GM12878 (cell line): ENCODE measurements around the gene THSD4. TPM values are rescaled to one million over a fixed set of nuclear protein-coding genes. Genes with fewer than 3 reads are reported as not detected.

Experiments used
- ATAC-seq: fragments of 200-7000 bp; cut with Tn5 transposase; 3 replicates; pipeline ENCODE4 v1.9.1; 2020; ENCODE audit warnings: mild to moderate bottlenecking, moderate library complexity
- BruUV-seq: library from RNA; stranded (reverse); fragments of 400-500 nt; replicated peaks from 2 replicates; lab custom pipeline; 2021; lab: Mats Ljungman, UMichigan
- CTCF ChIA-PET: fragments of 300-600 bp; sonication (Branson Sonifier 250); formaldehyde crosslinking; extraction: SDS; loops from one replicate; lab custom pipeline; 2021; ENCODE audit warnings: inconsistent platforms; lab: Yijun Ruan, JAX
- POLR2A ChIA-PET: fragments of 350-600 bp; formaldehyde crosslinking; extraction: SDS; loops from one replicate; lab custom pipeline; 2021; ENCODE audit warnings: inconsistent platforms; lab: Charles Lee
- RAD21 ChIA-PET: fragments of 300-600 bp; sonication (Branson Sonifier 250); formaldehyde crosslinking; loops from one replicate; lab custom pipeline; 2023; ENCODE audit warnings: antibody characterized with exemption; ENCODE audit not compliant: unreplicated experiment; lab: Charles Lee
- SMC1A ChIA-PET: fragments of 300-600 bp; sonication (Branson Sonifier 250); formaldehyde crosslinking; loops from one replicate; lab custom pipeline; 2023; ENCODE audit not compliant: unreplicated experiment, uncharacterized antibody; lab: Charles Lee
- DNase-seq: peaks from one replicate; pipeline ENCODE4 v3.0.0-alpha.2; 2011; ENCODE audit warnings: low read depth, low spot score
- FAIRE-seq: peaks from 3 replicates; lab custom pipeline; 2011; peaks lifted over from hg19 to GRCh38; lab: Jason Lieb, UNC
- H2AFZ ChIP-seq: 2 replicates; pipeline ENCODE4 v1.6.0; 2011; ENCODE audit warnings: low read depth, low read length, control low read depth; ENCODE audit not compliant: control insufficient read depth
- H3K27ac ChIP-seq: 2 replicates; pipeline ENCODE4 v1.5.1; 2011; ENCODE audit warnings: control low read depth; ENCODE audit not compliant: control insufficient read depth, insufficient read depth
- H3K27me3 ChIP-seq, 2 experiments: replicated peaks in 1 of 2; 2 replicates each; pipeline versions ENCODE4 v1.6.0 to v1.6.1; 2011; ENCODE audit warnings: low read length in 1 of 2; ENCODE audit not compliant: control insufficient read depth in 2 of 2, insufficient read depth in 2 of 2
- H3K36me3 ChIP-seq, 2 experiments: 2 replicates each; pipeline ENCODE4 v1.5.1; 2011; ENCODE audit warnings: low read length in 1 of 2; ENCODE audit not compliant: control insufficient read depth in 2 of 2, insufficient read depth in 2 of 2
- H3K4me1 ChIP-seq: 2 replicates; pipeline ENCODE4 v1.6.1; 2011; ENCODE audit warnings: mild to moderate bottlenecking, low read length, moderate library complexity, mixed read lengths; ENCODE audit not compliant: control insufficient read depth, insufficient read depth
- H3K4me2 ChIP-seq: 2 replicates; pipeline ENCODE4 v1.6.0; 2011; ENCODE audit warnings: control low read depth; ENCODE audit not compliant: control insufficient read depth, insufficient read depth
- H3K4me3 ChIP-seq: fragments of 200-600 bp; sonication (generic); 2 replicates; pipeline ENCODE4 v1.5.1; 2016
- H3K79me2 ChIP-seq: 2 replicates; pipeline ENCODE4 v1.6.0; 2011; ENCODE audit warnings: low read length; ENCODE audit not compliant: control insufficient read depth, insufficient read depth
- H3K9ac ChIP-seq: 2 replicates; pipeline ENCODE4 v1.8.0; 2011; ENCODE audit warnings: low read length, control low read depth, mixed read lengths; ENCODE audit not compliant: control insufficient read depth, insufficient read depth
- H3K9me3 ChIP-seq: replicated peaks from 3 replicates; pipeline ENCODE4 v1.5.1; 2011; ENCODE audit warnings: mild to moderate bottlenecking, low read length; ENCODE audit not compliant: control insufficient read depth, insufficient read depth
- H4K20me1 ChIP-seq: 2 replicates; pipeline ENCODE4 v1.6.0; 2011; ENCODE audit not compliant: control insufficient read depth, insufficient read depth
- DPF2 ChIP-seq: fragments of 450-650 bp; IDR thresholded peaks from 2 replicates; pipeline ENCODE4 v1.6.1; 2017; ENCODE audit warnings: mild to moderate bottlenecking
- MEF2B ChIP-seq: fragments of 450-650 bp; IDR thresholded peaks from 2 replicates; pipeline ENCODE4 v1.6.1; 2018; ENCODE audit warnings: mild to moderate bottlenecking, moderate library complexity; ENCODE audit not compliant: partially characterized antibody, poor library complexity, severe bottlenecking
- NFXL1 ChIP-seq: fragments of 450-650 bp; IDR thresholded peaks from 2 replicates; pipeline ENCODE4 v1.6.1; 2017; ENCODE audit warnings: antibody characterized with exemption, mild to moderate bottlenecking, borderline replicate concordance
- SREBF2 ChIP-seq: IDR thresholded peaks from 2 replicates; pipeline ENCODE4 v1.6.1; 2012; ENCODE audit warnings: mild to moderate bottlenecking, low read length
- WRNIP1 ChIP-seq: IDR thresholded peaks from 2 replicates; pipeline ENCODE4 v1.6.1; 2011; ENCODE audit warnings: low read depth, low read length, improper control_type of control experiment, borderline replicate concordance
- WGBS: methylation state at CpG from one replicate; pipeline ENCODE4 v1.1.6; 2016; ENCODE audit warnings: low lambda C conversion rate; ENCODE audit not compliant: insufficient replicate concordance, insufficient coverage; ENCODE audit errors: missing lambda C conversion rate; 5-methylcytosine and 5-hydroxymethylcytosine counted together
- in situ Hi-C: fragments of 300-500 bp; cut with MboI; formaldehyde crosslinking; loops from 9 replicates; pipeline ENCODE4 v1.14.3; 2018; ENCODE audit warnings: mixed read lengths
- intact Hi-C: fragments of 100-400 bp; cut with micrococcal nuclease; formaldehyde crosslinking; loops from one replicate; pipeline ENCODE4 v1.14.2; 2022; ENCODE audit not compliant: unreplicated experiment
- polyA plus RNA-seq, 11 experiments: library from polyadenylated mRNA; depleted of rRNA in 4 of 11; unstranded in 6 of 11; stranded (reverse) in 5 of 11; fragments of >200 nt; fragmentation: Nextera tagmentation in 4 of 11; fragmentation: Illumina TruSeq in 1 of 11; extraction: Ambion mirVana in 4 of 11; extraction: Trizol in 1 of 11; gene quantifications; 1 replicate in 1 of 11; 2 replicates in 10 of 11; pipeline versions ENCODE4 v1.2.1 to v1.2.3, GENCODE V29; 2011 to 2016; ENCODE audit warnings: inconsistent platforms in 2 of 11, missing spikeins in 2 of 11, low read depth in 1 of 11
- total RNA-seq, 4 experiments: library from RNA; depleted of rRNA in 3 of 4; stranded (reverse); fragments of >200 nt in 3 of 4; fragmentation: Illumina TruSeq in 1 of 4; extraction: Trizol in 1 of 4; gene quantifications; 2 replicates each; pipeline versions ENCODE4 v1.2.1 to v1.2.3, GENCODE V29; 2013 to 2021
- TF ChIP-seq, protein P1 (sequence below): IDR thresholded peaks from 2 replicates; pipeline ENCODE4 v1.6.1; 2011; ENCODE audit warnings: mild to moderate bottlenecking, low read depth, low read length, moderate library complexity; ENCODE audit not compliant: insufficient replicate concordance
- TF ChIP-seq, protein P2 (sequence below): IDR thresholded peaks from 2 replicates; pipeline ENCODE4 v1.6.1; 2012; ENCODE audit warnings: low read depth, low read length, improper control_type of control experiment

THSD4 gene
- total and polyA plus RNA-seq, 10 of the 15 experiments (the other 5 are each of a cell fraction or from before 2014, with no cell fraction given) = 0.04 to 0.13 (median 0.05) TPM; not detected in 7

- BruUV-seq = no TSS peak
- Histone ChIP-seq H4K20me1 (no peaks in the 10 kb centered on the region), H3K4me1 (no peaks in the 10 kb centered on the region), H3K9me3 (no peaks in the 10 kb centered on the region), H3K4me2 (no peak overlapping the region), H3K36me3 (no peaks in the 10 kb centered on the region), H3K9ac (no peak overlapping the region), H3K4me3 (no peak overlapping the region), H3K27ac (no peak overlapping the region), H3K79me2 (no peaks in the 10 kb centered on the region)
- POLR2A ChIA-PET = no interaction called here
- intact Hi-C loops = no loop called here
- no peak for DNase-seq
- WGBS = 58% methylated on average over 4 of the region's 4 CpGs
- CTCF ChIA-PET = interaction anchor here (1.0 to 1.1 kb wide), 2 partner anchors 14 to 278 kb away, joined by 3 to 4 read pairs; no protein-coding TSS in a partner anchor
- TF ChIP-seq DPF2 = no peak
- TF ChIP-seq MEF2B = no peak
- no peak for TF ChIP-seq WRNIP1
- TF ChIP-seq NFXL1 = no peak
- TF ChIP-seq, all 136 proteins: peak for 0
- Histone ChIP-seq H3K27me3 (0 out of 4 replicates have a peak, but pooled peaks cover 0 to 4% of the 10 kb centered on the region in 2 experiments), H2AFZ (no peak overlapping the region)
- SMC1A ChIA-PET = interaction anchor here (0.7 kb wide), 1 partner anchor 350 kb away, joined by 3 read pairs; no protein-coding TSS in a partner anchor
- in situ Hi-C loops = loop anchor here (10.0 kb wide), 2 partner anchors 354 to 704 kb away; no protein-coding TSS in a partner anchor
- FAIRE-seq (no peak), ATAC-seq (no peak)
- RAD21 ChIA-PET = no interaction called here
Observed at GRCh38 chr15:71451130-71451529, 335.9 kb downstream of the THSD4 start.

DNA sequence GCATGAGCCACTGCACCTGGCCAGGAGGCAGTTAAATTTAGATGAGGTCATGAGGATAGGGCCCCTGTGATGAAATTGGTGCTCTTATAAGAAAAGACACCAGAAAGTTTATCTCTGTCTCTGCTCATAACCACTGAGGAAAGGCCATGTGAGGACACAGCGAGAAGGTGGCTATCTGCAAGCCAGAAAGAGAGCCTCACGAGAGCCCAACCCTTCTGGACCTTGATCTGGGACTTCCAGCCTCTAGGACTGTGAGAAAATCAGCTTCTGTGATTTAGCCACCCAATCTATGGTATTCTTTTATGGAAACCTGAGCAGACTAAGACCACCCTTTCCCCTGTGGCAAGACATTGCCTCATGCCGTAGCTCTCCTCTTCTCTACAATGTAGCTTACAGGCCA is 337.6 kb downstream of the THSD4 start:
- Histone ChIP-seq H3K9ac (no peak overlapping the region), H3K27ac (no peak overlapping the region), H3K4me1 (no peaks in the 10 kb centered on the region), H3K27me3 (0 out of 4 replicates have a peak, but pooled peaks cover 0 to 4% of the 10 kb centered on the region in 2 experiments), H3K4me3 (no peak overlapping the region), H3K9me3 (no peaks in the 10 kb centered on the region), H3K36me3 (no peaks in the 10 kb centered on the region), H3K79me2 (no peaks in the 10 kb centered on the region)
- ATAC-seq (no peak), DNase-seq (no peak), FAIRE-seq (no peak)
- RAD21 ChIA-PET = no interaction called here
- in situ Hi-C loops = loop anchor here (10.0 kb wide), 2 partner anchors 352 to 702 kb away; no protein-coding TSS in a partner anchor
- 21% methylated on average over 3 of the region's 3 CpGs for WGBS
- SMC1A ChIA-PET = no interaction called here
- POLR2A ChIA-PET = no interaction called here
- BruUV-seq = no TSS peak
- CTCF ChIA-PET = no interaction called here
- TF ChIP-seq SREBF2 = no peak
- TF ChIP-seq, protein P1, sequence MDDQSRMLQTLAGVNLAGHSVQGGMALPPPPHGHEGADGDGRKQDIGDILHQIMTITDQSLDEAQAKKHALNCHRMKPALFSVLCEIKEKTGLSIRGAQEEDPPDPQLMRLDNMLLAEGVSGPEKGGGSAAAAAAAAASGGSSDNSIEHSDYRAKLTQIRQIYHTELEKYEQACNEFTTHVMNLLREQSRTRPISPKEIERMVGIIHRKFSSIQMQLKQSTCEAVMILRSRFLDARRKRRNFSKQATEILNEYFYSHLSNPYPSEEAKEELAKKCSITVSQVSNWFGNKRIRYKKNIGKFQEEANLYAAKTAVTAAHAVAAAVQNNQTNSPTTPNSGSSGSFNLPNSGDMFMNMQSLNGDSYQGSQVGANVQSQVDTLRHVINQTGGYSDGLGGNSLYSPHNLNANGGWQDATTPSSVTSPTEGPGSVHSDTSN = no peak
- TF ChIP-seq, protein P2, sequence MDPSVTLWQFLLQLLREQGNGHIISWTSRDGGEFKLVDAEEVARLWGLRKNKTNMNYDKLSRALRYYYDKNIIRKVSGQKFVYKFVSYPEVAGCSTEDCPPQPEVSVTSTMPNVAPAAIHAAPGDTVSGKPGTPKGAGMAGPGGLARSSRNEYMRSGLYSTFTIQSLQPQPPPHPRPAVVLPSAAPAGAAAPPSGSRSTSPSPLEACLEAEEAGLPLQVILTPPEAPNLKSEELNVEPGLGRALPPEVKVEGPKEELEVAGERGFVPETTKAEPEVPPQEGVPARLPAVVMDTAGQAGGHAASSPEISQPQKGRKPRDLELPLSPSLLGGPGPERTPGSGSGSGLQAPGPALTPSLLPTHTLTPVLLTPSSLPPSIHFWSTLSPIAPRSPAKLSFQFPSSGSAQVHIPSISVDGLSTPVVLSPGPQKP = no peak
- TF ChIP-seq, all 136 proteins: peak for 0
- Histone ChIP-seq H4K20me1 (no peaks in the 10 kb centered on the region), H2AFZ (no peak overlapping the region), H3K4me2 (no peak overlapping the region)
- intact Hi-C loops = no loop called here
